Subcutaneous abdominal adipose tissue (tissue), 5 donors: Measurements from ENCODE around the gene ACSM6.

Experiments used
- H3K27ac ChIP-seq: one replicate; pipeline ENCODE4 v1.7.0; 2013; ENCODE audit warnings: low read depth, mild to moderate bottlenecking, inconsistent platforms, low read length, moderate library complexity
- H3K27me3 ChIP-seq, 5 donors: one replicate each; pipeline ENCODE4 v1.7.0; 2013; ENCODE audit warnings: low read length in 5 of 5, inconsistent platforms in 1 of 5; ENCODE audit not compliant: control insufficient read depth in 5 of 5, insufficient read depth in 4 of 5
- H3K36me3 ChIP-seq, 5 donors: one replicate each; pipeline ENCODE4 v1.7.0; 2013; ENCODE audit warnings: low read length in 5 of 5; ENCODE audit not compliant: control insufficient read depth in 5 of 5, insufficient read depth in 5 of 5
- H3K4me1 ChIP-seq, 5 donors: one replicate each; pipeline ENCODE4 v1.7.0; 2013; ENCODE audit warnings: low read length in 5 of 5, mild to moderate bottlenecking in 3 of 5, moderate library complexity in 1 of 5; ENCODE audit not compliant: control insufficient read depth in 5 of 5, insufficient read depth in 5 of 5
- H3K4me3 ChIP-seq, 5 donors: one replicate each; pipeline ENCODE4 v1.7.0; 2013; ENCODE audit warnings: low read length in 5 of 5, low read depth in 1 of 5
- H3K9ac ChIP-seq, 5 donors: one replicate each; pipeline ENCODE4 v1.7.0; 2013; ENCODE audit warnings: low read length in 5 of 5, mild to moderate bottlenecking in 4 of 5, moderate library complexity in 3 of 5
- H3K9me3 ChIP-seq, 5 donors: one replicate each; pipeline ENCODE4 v1.7.0; 2013; ENCODE audit warnings: low read length in 5 of 5; ENCODE audit not compliant: control insufficient read depth in 5 of 5
- donor health status: healthy.
- donor health status: healthy.
- donor health status: healthy.
- donor health status: healthy.
- donor health status: healthy.

Gene ACSM6

GRCh38 chr10:95264227-95265051, 70.4 kb downstream of the ACSM6 start:
- Histone ChIP-seq H3K9me3 (no peaks in the 10 kb centered on the region), H3K9ac (no peak overlapping the region), H3K4me1 (peaks cover 14 to 52% (median 39%) of the 10 kb centered on the region in 5 donors), H3K27me3 (no peaks in the 10 kb centered on the region), H3K27ac (no peak overlapping the region), H3K36me3 (peaks cover 6 to 49% (median 38%) of the 10 kb centered on the region in 5 donors), H3K4me3 (no peak overlapping the region)

DNA sequence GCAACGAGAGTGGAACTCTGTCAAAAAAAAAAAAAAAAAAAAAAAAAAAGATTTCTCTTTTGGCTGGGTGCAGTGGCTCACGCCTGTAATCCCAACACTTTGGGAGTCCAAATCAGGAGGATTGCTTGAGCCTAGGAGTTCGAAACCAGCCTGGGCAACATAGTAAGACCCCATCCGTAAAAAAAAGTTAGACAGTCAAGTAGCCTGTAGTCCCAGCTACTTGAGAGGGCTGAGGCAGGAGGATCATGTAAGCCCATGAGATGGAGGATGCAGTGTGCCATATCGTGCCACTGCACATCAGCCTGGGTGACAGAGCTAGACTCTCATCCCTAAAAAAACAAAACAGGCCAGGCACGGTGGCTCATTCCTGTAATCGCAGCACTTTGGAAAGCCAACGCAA, 71.5 kb downstream of the ACSM6 start:
- peaks cover 11 to 49% (median 34%) of the 10 kb centered on the region in 5 donors for H3K4me1 ChIP-seq

DNA sequence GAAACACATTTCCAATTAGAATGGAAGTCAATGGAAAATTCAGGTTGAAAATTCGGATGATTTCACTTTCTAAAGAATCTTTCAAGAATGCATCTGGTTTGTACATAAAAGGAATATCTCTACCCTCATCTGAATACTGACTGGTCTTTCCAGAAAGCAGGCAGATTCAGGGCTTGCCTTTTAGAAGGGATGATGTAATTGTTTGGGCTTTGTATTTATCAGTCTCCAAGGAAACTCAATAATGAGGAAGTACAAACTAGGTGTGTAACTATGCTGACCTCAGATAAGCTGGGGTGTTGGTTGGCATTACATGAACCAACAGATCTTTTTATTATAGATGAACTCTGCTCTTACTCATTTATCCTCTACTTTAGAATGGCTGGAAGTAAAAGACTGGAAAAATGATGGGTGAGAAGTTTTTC, 72.6 kb downstream of the ACSM6 start:
- Histone ChIP-seq H3K9me3 (no peaks in the 10 kb centered on the region), H3K27ac (peak overlapping the region; percentile 69), H3K9ac (peak overlapping the region in 4 of 5 donors; percentile 21 to 64 (median 48)), H3K4me3 (no peak overlapping the region), H3K4me1 (peaks cover 4 to 38% (median 26%) of the 10 kb centered on the region in 5 donors), H3K36me3 (peaks cover 6 to 43% (median 35%) of the 10 kb centered on the region in 5 donors), H3K27me3 (no peaks in the 10 kb centered on the region)

More for the DNA sequence above, 71.5 kb downstream of the ACSM6 start:
- no peaks in the 10 kb centered on the region for H3K9me3 ChIP-seq
- no peak overlapping the region for H3K27ac ChIP-seq
- H3K36me3 ChIP-seq, result peaks cover 6 to 44% (median 34%) of the 10 kb centered on the region in 5 donors
- H3K9ac ChIP-seq, result no peak overlapping the region
- H3K27me3 ChIP-seq, result no peaks in the 10 kb centered on the region
- H3K4me3 ChIP-seq, result no peak overlapping the region

DNA sequence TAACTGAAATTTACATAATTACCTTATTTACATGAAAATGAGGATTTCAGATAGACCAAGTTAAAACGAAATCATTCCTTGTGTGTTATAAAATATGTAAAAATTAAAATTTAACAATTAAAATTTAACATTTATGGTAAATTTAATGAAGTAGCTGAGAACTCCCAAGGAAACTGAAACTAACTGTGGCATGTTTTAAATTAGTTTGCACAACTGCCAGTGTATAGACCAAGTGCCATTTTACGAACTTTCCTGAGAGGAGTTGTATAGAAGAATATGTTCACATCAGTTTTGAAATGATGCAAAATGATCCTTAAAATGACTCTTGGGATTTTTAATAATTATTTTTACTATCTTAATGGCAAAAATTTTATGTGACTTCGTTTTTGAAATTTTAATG, 73.2 kb downstream of the ACSM6 start:
- Histone ChIP-seq H3K36me3 (peaks cover 4 to 38% (median 30%) of the 10 kb centered on the region in 5 donors), H3K27ac (peak overlapping the region; percentile 69), H3K27me3 (no peaks in the 10 kb centered on the region)

DNA sequence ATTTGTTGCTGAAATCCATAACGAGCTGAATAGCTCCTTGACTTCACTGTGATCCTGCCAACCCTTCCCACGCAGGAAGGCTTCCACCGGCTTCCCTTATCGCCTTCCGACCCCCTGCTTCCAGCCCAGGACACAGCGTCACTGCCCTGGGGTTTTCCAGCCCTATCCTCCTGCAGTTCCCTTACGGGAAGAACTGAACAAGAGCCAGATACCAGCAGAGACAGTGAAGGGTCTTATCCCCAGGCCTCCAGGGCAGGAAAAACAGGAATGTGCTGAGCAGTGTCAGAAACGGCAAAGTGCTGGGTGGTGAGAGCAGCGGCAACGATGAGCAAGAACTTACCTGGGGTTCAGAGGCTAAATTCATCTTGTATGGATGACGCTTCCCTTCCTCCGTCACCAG, 74.4 kb downstream of the ACSM6 start:
- H3K9me3 ChIP-seq, result no peaks in the 10 kb centered on the region
- H3K27me3 ChIP-seq, result no peaks in the 10 kb centered on the region
- H3K4me3 ChIP-seq, result no peak overlapping the region
- H3K9ac ChIP-seq, result no peak overlapping the region
- peaks cover 8 to 42% (median 27%) of the 10 kb centered on the region in 5 donors for H3K4me1 ChIP-seq
- H3K27ac ChIP-seq, result peak overlapping the region; percentile 69
- peaks cover 1 to 31% (median 22%) of the 10 kb centered on the region in 5 donors for H3K36me3 ChIP-seq

More for the DNA sequence above, 73.2 kb downstream of the ACSM6 start:
- H3K4me3 ChIP-seq, result no peak overlapping the region
- peak overlapping the region in 1 of 5 donors; percentile 32 for H3K9ac ChIP-seq
- peaks cover 4 to 38% (median 26%) of the 10 kb centered on the region in 5 donors for H3K4me1 ChIP-seq
- no peaks in the 10 kb centered on the region for H3K9me3 ChIP-seq

DNA sequence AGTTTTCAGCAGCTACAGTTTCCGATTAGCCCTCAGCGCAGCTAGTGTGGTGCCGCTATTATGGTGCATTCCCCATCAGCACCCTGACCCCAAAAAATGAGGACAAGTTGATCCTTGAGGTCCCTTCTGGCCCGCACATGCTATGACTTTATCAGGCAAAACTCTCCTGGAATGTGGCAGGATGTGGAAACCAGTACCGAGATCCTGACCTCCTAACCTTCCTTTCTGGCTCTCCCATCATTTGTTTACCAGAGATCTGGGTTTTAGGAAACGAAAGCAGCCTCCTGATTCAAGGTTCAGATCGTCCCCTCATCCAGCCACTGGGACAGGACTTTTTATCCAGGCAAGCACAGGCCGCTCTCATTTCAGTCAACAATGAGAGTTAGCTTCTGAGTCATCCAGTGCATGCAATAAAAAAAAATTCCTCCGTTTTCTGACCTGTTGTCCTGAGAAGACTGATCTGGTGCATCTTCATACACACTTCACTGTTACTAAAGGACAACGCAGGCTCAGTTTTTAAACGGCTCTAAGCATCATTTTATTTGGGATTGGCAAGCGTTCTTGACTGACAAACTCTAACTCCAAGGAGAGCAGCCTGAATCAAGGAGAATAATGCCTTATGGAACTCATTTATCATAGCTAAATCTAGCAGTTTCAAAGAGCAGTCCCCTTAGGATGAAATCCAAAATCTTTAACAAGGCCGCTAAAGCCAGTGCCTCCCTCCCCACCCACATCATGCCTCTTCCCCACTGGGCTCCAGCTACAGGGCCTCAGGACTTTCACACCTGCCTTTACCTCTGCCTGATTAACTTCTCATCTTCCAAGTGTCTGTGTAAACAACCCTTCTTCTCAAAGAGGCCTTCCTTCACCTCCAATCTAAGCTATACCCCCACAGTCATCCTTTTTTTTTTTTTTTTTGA, 79.6 kb downstream of the ACSM6 start:
- peak overlapping the region in 2 of 5 donors; percentile 16 to 70 for H3K9ac ChIP-seq
- no peaks in the 10 kb centered on the region for H3K27me3 ChIP-seq

GRCh38 chr10:95275726-95276366, 81.8 kb downstream of the ACSM6 start:
- Histone ChIP-seq H3K27me3 (no peaks in the 10 kb centered on the region), H3K27ac (no peak overlapping the region), H3K9ac (peak overlapping the region in 1 of 5 donors; percentile 10), H3K4me1 (peaks cover 10 to 69% (median 47%) of the 10 kb centered on the region in 5 donors), H3K4me3 (no peak overlapping the region), H3K9me3 (no peaks in the 10 kb centered on the region), H3K36me3 (peaks cover 0 to 4% (median under 1%) of the 10 kb centered on the region in 5 donors)

More for the DNA sequence above, 79.6 kb downstream of the ACSM6 start:
- Histone ChIP-seq H3K36me3 (peaks cover 0 to 11% (median 10%) of the 10 kb centered on the region in 5 donors), H3K4me3 (peak overlapping the region in 3 of 5 donors; percentile 18 to 36 (median 30)), H3K27ac (peak overlapping the region; percentile 84), H3K9me3 (no peaks in the 10 kb centered on the region), H3K4me1 (peaks cover 10 to 64% (median 32%) of the 10 kb centered on the region in 5 donors)

DNA sequence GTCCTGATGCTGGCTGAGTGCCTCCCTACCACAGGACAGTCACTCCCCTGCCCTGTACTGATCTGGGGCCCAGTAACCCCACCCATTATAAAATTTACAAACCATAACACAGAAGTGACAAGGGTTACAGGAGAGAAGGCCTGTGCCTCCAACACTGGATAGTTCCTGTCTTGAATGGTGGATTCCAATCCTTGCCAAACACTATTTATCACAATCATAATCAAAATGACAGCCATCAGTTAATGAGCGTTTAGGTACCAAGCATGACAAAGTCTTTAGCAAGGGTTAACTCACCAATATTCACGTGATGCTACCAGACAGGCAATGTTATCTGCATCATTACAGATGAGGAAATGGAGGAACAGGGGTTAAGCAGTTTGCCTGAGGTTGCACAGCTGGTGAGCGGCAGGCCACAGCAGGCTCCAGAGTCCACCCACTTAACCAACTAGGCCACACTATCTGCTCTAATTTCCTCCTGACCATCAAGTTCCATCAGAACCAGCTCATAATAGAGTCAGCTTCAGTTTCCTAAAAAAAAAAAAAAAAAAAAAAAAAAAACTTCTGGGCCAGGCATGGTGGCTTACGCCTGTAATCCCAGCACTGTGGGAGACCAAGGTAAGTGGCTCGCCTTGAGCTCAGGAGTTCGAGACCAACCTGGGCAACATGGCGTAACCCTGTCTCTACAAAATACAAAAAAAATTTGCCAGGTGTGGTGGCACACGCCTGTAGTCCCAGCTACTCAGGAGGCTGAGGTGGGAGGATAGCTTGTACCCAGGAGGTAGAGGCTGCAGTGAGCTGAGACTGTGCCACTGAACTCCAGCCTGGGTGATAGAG, 82.5 kb downstream of the ACSM6 start:
- H3K36me3 ChIP-seq, result no peaks in the 10 kb centered on the region
- no peaks in the 10 kb centered on the region for H3K27me3 ChIP-seq
- H3K4me1 ChIP-seq, result peaks cover 10 to 72% (median 47%) of the 10 kb centered on the region in 5 donors
- no peaks in the 10 kb centered on the region for H3K9me3 ChIP-seq
- no peak overlapping the region for H3K4me3 ChIP-seq
- H3K27ac ChIP-seq, result no peak overlapping the region
- H3K9ac ChIP-seq, result peak overlapping the region in 1 of 5 donors; percentile 10

DNA sequence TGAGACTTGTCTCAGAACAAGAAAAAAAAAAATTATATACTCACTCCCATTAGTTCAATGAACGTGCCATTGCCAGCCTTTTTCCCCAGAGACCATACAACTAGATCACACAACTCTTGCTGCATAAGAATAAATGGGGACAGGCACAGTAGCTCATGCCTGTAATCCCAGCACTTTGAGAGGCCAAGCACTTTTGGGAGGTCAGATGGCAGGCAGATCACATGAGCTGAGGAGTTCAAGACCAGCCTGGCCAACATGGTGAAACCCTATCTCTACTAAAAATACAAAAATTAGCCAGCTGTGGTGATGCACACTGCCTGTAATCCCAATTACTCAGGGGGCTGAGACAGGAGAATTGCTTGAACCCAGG, 83.1 kb downstream of the ACSM6 start:
- Histone ChIP-seq H3K4me1 (peaks cover 10 to 72% (median 47%) of the 10 kb centered on the region in 5 donors), H3K27ac (no peak overlapping the region), H3K9ac (no peak overlapping the region), H3K36me3 (peaks cover 0 to under 1% (median 0%) of the 10 kb centered on the region in 5 donors), H3K9me3 (no peaks in the 10 kb centered on the region), H3K27me3 (no peaks in the 10 kb centered on the region), H3K4me3 (no peak overlapping the region)
